ENCODE data around the gene CORIN.

DNA sequence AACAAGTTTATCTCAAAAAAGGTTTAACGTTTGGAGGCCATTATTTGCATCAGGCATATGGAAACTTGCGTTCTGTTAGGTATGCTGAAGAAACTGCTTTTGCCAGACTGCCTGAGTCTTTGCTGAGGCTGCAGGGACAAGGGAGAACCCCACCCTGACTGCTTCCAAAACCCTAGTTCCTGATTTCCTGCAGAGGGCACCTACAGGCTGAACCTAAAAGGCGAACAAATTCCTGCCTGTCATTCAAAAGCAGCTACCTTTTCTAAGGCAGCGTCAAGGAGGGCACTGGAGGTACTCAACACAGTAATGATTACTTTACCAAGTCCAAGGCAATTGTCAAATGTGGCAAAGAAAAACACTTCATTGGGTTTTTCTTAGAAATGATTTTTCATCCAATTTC, 578 bp upstream of the CORIN start:
- TF ChIP-seq EZH2 (IDR thresholded peaks at IDR 0.05; ENCODE audit: borderline replicate concordance, insufficient read depth, low read depth, low read length, poor library complexity, severe bottlenecking) = no peak
- TF ChIP-seq, protein P1, sequence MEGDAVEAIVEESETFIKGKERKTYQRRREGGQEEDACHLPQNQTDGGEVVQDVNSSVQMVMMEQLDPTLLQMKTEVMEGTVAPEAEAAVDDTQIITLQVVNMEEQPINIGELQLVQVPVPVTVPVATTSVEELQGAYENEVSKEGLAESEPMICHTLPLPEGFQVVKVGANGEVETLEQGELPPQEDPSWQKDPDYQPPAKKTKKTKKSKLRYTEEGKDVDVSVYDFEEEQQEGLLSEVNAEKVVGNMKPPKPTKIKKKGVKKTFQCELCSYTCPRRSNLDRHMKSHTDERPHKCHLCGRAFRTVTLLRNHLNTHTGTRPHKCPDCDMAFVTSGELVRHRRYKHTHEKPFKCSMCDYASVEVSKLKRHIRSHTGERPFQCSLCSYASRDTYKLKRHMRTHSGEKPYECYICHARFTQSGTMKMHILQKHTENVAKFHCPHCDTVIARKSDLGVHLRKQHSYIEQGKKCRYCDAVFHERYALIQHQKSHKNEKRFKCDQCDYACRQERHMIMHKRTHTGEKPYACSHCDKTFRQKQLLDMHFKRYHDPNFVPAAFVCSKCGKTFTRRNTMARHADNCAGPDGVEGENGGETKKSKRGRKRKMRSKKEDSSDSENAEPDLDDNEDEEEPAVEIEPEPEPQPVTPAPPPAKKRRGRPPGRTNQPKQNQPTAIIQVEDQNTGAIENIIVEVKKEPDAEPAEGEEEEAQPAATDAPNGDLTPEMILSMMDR (IDR thresholded peaks at IDR 0.05) = no peak

All from B cell (primary cell).